DOHH2 (cell line): ENCODE data around the gene SNRNP27.
"Not testable (repeated sequence)": the region's sequence is repeated elsewhere in the genome, so short reads cannot be mapped to it uniquely, and the experiment has no call there.

Source experiments
- H3F3A ChIP-seq: fragments of 200-600 bp; sonication (generic), shearing (Covaris generic); 2 replicates; pipeline ENCODE4 v1.6.0; 2016; ENCODE audit warnings: antibody characterized with exemption, mild to moderate bottlenecking; ENCODE audit not compliant: control insufficient read depth, insufficient read depth
- H3K27ac ChIP-seq: fragments of 200-600 bp; sonication (generic); 2 replicates; pipeline ENCODE4 v1.5.1; 2014; ENCODE audit warnings: low read depth, mild to moderate bottlenecking, low read length, moderate library complexity
- H3K27me3 ChIP-seq: fragments of 200-600 bp; sonication (generic); 2 replicates; pipeline ENCODE4 v1.6.1; 2014; ENCODE audit warnings: mild to moderate bottlenecking, low read length, mixed read lengths; ENCODE audit not compliant: control insufficient read depth
- H3K36me3 ChIP-seq: fragments of 200-600 bp; sonication (generic); 2 replicates; pipeline ENCODE4 v1.6.1; 2014; ENCODE audit warnings: mild to moderate bottlenecking, low read length, moderate library complexity, mixed read lengths; ENCODE audit not compliant: control insufficient read depth
- H3K4me1 ChIP-seq: fragments of 200-600 bp; sonication (generic); 2 replicates; pipeline ENCODE4 v1.6.1; 2014; ENCODE audit warnings: mild to moderate bottlenecking, low read length, mixed read lengths; ENCODE audit not compliant: control insufficient read depth
- H3K4me2 ChIP-seq: fragments of 200-600 bp; sonication (generic); 2 replicates; pipeline ENCODE4 v1.6.0; 2014; ENCODE audit warnings: mild to moderate bottlenecking, low read length, moderate library complexity
- H3K4me3 ChIP-seq: fragments of 200-600 bp; sonication (generic); 2 replicates; pipeline ENCODE4 v1.5.1; 2014; ENCODE audit warnings: mild to moderate bottlenecking, low read length, mixed read lengths
- H3K79me2 ChIP-seq: fragments of 200-600 bp; sonication (generic); 2 replicates; pipeline ENCODE4 v1.6.1; 2014; ENCODE audit warnings: mild to moderate bottlenecking, low read length, mixed read lengths; ENCODE audit not compliant: control insufficient read depth
- H3K9me2 ChIP-seq: fragments of 200-600 bp; sonication (generic); replicated peaks from 2 replicates; pipeline ENCODE4 v1.6.1; 2014; ENCODE audit warnings: mild to moderate bottlenecking, low read length, mixed read lengths; ENCODE audit not compliant: control insufficient read depth
- H3K9me3 ChIP-seq: fragments of 200-600 bp; sonication (generic); 2 replicates; pipeline ENCODE4 v1.6.1; 2014; ENCODE audit warnings: antibody characterized with exemption, low read length, mixed read lengths; ENCODE audit not compliant: control insufficient read depth, insufficient read depth
- H4K20me1 ChIP-seq: fragments of 200-600 bp; sonication (generic); 2 replicates; pipeline ENCODE4 v1.6.0; 2014; ENCODE audit warnings: low read depth, mild to moderate bottlenecking, antibody characterized with exemption, low read length, moderate library complexity; ENCODE audit not compliant: control insufficient read depth, insufficient read depth
- CTCF ChIP-seq: fragments of 200-600 bp; sonication (generic); IDR thresholded peaks from one replicate; pipeline ENCODE4 v1.5.1; 2014; ENCODE audit warnings: antibody characterized with exemption, mild to moderate bottlenecking, low read depth, low read length; ENCODE audit not compliant: poor library complexity, severe bottlenecking
- EZH2phosphoT487 ChIP-seq: fragments of 200-600 bp; sonication (generic); IDR thresholded peaks from 2 replicates; pipeline ENCODE4 v1.6.1; 2017; ENCODE audit warnings: borderline replicate concordance, mild to moderate bottlenecking, antibody characterized with exemption, low read length, moderate library complexity, mixed read lengths

Gene SNRNP27

GRCh38 chr2:69889302-69889701 is 4.5 kb upstream of the SNRNP27 start:
- no peaks in the 10 kb centered on the region for H3K9me3 ChIP-seq
- H3K4me3 ChIP-seq = no peak overlapping the region
- 0 out of 2 replicates have a peak, but pooled peaks cover 4% of the 10 kb centered on the region for H3K36me3 ChIP-seq
- H3F3A ChIP-seq = no peaks in the 10 kb centered on the region
- H3K79me2 ChIP-seq = peaks cover 10% of the 10 kb centered on the region
- H3K9me2 ChIP-seq = no peaks in the 10 kb centered on the region
- H3K27ac ChIP-seq = no peak overlapping the region
- H3K4me2 ChIP-seq = no peak overlapping the region
- TF ChIP-seq CTCF (no peak), EZH2phosphoT487 (no peak)
- H3K27me3 ChIP-seq = no peaks in the 10 kb centered on the region
- H3K4me1 ChIP-seq = peaks cover 8% of the 10 kb centered on the region
- H4K20me1 ChIP-seq = no peaks in the 10 kb centered on the region

- TF ChIP-seq CTCF (no peak), EZH2phosphoT487 (no peak)
- peaks cover 14% of the 10 kb centered on the region for H3K36me3 ChIP-seq
- H3K9me2 ChIP-seq = no peaks in the 10 kb centered on the region
- no peak overlapping the region for H3K4me2 ChIP-seq
- H4K20me1 ChIP-seq = 0 out of 2 replicates have a peak, but pooled peaks cover 3% of the 10 kb centered on the region
- peaks cover 26% of the 10 kb centered on the region for H3K79me2 ChIP-seq
- H3K4me3 ChIP-seq = no peak overlapping the region
- H3K4me1 ChIP-seq = peaks cover 18% of the 10 kb centered on the region
- no peaks in the 10 kb centered on the region for H3K27me3 ChIP-seq
- no peaks in the 10 kb centered on the region for H3K9me3 ChIP-seq
- H3K27ac ChIP-seq = no peak overlapping the region
- no peaks in the 10 kb centered on the region for H3F3A ChIP-seq
These were observed 2.9 kb upstream of the SNRNP27 start for GRCh38 chr2:69890881-69891280.

- not testable (repeated sequence) for H3K27ac ChIP-seq
These were observed 825 bp upstream of the SNRNP27 start for GRCh38 chr2:69892838-69893424.

DNA sequence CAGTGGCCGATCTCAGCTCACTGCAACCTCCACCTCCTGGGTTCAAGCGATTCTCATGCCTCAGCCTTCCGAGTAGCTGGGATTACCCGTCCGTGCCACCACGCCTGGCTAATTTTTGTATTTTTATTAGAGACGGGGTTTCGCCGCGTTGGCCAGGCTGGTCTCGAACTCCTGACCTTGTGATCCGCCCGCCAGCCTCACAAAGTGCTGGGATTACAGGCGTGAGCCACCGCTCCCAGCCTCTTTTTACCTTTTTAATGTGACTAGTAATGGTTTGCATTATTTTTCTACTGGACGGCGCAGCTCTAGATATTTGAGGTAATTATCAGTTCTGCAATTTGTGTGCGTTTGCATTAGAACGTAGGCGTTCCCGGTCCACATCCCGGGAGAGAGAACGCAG is 981 bp downstream of the SNRNP27 start:
- peak overlapping the region; percentile 89 for H3K4me3 ChIP-seq
- H3F3A ChIP-seq, H3K27ac ChIP-seq, H3K27me3 ChIP-seq, H4K20me1 ChIP-seq, H3K9me2 ChIP-seq, H3K9me3 ChIP-seq: not testable (repeated sequence)
- peaks cover 18% of the 10 kb centered on the region for H3K4me1 ChIP-seq
- H3K36me3 ChIP-seq = peaks cover 52% of the 10 kb centered on the region
- H3K79me2 ChIP-seq = peaks cover 37% of the 10 kb centered on the region
- peak overlapping the region; percentile 93 for H3K4me2 ChIP-seq

More at GRCh38 chr2:69892838-69893424, 825 bp upstream of the SNRNP27 start:
- H4K20me1 ChIP-seq, H3K9me3 ChIP-seq, H3F3A ChIP-seq, H3K9me2 ChIP-seq, H3K27me3 ChIP-seq: not testable (repeated sequence)
- peak overlapping the region; percentile 89 for H3K4me3 ChIP-seq
- peak overlapping the region; percentile 93 for H3K4me2 ChIP-seq
- H3K79me2 ChIP-seq = peaks cover 30% of the 10 kb centered on the region
- peaks cover 18% of the 10 kb centered on the region for H3K4me1 ChIP-seq
- H3K36me3 ChIP-seq = peaks cover 35% of the 10 kb centered on the region
